Brain pericyte (primary cell): ENCODE measurements around the gene SNX27.
"Not testable (repeated sequence)": the region's sequence is repeated elsewhere in the genome, so short reads cannot be mapped to it uniquely, and the experiment has no call there.

Experiments
- DNase-seq: peaks from one replicate; pipeline ENCODE4 v3.0.0-alpha.2; 2012; ENCODE audit warnings: low read depth, low spot score

The SNX27 gene

DNA sequence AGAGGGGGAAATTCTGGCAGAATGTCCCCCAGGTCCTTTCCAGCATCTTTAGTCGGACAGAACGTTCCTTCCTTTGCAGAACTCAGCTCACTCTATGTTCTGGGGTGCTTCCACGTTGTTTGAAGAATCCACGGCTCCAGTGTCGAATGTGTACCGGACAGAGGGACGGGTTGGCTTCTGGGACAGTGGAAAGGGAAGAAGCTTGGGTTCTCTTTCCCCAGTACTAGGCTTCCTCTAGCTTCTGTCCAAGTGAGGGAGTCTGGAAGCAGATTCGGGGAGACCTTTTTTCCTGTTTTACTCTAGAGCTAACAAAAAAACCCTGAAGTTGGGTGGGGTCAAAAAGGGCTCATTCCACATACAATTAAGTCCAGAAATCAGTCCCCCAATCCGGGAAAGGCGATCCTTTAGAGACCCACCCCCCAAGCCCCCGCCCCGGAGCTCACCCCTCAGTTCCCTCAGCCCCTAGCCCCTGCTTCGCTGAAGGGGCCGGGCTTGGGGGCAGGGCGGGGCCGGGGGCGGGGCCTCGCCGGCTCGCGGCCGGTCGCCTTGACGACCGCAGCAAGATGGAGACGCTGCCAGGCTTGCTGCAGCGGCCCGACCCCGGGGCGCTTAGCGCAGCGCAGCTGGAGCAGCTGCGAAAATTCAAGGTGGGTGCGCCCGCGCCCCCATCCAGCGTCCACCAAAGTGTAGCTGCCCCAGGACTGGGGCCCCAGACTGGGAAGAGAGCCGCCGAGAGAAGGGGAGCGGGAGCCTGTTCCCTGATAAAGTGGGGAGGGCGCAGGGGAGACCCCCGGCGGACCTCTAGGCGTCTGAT, 109.3 kb downstream of the SNX27 start, which contains the start of gene RIIAD1:
TSS of gene RIIAD1 (plus strand) at position 549 of the 814 bp plus-strand sequence. CDS start at position 564, 15 bp downstream.
- DNase-seq, result no peak

DNA sequence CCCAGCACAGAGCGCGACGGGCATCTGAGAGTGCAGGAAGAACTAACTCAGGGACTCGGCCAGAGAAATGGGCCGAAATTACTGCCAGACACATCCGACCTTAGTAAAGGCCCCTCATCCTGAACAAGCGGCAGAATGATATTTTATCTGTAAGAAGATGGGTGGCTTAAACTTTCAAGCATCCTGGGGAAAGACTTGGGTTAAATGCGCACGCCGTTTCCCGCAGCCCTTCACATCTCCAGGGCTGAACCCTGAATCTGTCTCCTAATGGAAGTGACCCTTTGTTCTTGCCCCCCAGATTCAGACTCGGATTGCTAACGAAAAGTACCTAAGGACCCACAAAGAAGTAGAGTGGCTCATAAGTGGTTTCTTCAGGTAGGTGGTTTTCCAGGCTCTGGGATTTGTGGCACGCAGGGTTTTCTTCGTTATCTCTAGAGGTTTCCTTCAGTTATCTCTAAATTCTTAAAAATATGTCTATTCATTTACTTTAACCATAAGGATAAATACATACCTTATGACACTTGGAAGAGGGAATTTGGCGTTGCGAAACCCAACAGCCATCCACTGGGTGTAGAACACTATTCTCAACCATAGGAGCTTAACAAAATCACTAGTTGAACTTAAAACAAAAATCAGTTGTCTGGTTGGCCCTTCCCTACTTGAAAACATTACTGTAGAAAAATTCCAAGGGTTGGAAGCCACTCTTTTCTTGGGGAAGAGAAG, 110.1 kb downstream of the SNX27 start:
- no peak for DNase-seq

DNA sequence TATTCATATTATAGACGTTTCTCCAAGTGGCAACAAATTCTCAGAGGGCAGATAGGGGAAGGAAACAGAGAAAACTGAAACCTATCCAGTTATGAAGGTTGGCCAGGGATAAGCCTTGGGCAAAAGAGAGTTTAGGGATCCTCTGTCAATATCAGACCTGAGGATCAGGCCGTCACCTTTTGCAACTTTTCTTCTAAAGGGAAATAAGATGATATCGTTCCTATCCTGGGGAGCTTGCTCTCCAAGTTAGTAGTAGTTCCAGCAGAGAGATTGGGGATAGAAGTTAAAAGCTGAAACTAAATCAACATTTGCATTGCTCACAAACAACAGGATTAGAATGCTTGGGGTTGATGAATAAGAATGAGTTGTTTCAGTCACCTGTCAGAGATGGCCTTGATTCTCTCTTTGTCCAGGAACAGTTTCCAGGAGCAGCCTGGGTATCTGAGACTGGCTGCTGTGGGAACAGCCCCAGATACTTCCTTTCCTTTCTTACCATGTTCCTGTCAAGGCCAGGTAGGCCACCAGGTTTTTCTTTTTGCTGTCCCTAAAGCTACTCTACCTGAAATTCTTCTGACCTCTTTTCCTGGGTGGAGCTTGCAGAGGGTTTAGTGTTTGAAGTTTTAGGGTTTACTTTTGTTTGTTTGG, 112.0 kb downstream of the SNX27 start:
- no peak for DNase-seq

DNA sequence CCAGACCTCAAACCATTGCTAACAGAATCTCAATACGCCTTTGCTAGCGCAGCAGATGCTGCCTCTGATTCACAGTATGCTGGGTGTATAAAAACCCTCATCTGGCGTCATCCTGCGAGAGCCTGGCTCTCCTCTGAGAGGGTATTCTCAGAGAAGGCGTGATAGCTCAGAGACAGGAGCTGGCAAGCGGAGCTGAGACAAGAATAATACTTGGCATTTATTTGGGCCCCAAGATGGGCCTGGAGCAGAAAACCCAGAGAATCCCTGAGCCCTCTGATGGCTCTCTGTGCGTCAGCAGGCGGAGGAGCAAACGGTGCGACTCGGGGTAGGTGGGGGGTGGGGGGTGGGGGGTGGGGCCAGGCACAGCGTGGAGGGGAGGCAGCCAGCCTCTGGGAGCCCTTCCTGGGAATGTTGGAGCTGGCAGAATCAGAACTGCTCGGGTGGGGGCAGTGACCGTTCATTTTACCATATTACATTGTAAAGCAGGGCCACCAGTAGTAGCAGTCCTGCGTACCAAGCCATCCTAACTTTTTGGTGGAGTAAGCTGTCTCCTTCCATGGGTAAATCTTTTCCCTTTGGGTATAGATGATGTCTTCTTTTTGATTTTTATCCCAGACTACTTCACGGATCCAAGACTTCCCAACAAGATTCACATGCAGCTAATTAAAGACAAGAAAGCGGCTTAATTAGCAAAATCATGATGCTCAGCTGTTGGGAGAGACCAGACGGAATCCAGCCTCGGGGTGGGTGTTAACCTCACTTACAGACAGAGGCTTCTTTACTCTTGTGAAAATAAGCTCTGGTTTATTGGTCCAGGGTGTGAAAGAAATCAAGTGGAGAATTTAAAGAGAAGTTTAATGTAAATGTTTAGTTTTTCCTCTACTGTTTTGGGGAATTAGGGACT, 116.6 kb downstream of the SNX27 start:
- DNase-seq, result no peak

DNA sequence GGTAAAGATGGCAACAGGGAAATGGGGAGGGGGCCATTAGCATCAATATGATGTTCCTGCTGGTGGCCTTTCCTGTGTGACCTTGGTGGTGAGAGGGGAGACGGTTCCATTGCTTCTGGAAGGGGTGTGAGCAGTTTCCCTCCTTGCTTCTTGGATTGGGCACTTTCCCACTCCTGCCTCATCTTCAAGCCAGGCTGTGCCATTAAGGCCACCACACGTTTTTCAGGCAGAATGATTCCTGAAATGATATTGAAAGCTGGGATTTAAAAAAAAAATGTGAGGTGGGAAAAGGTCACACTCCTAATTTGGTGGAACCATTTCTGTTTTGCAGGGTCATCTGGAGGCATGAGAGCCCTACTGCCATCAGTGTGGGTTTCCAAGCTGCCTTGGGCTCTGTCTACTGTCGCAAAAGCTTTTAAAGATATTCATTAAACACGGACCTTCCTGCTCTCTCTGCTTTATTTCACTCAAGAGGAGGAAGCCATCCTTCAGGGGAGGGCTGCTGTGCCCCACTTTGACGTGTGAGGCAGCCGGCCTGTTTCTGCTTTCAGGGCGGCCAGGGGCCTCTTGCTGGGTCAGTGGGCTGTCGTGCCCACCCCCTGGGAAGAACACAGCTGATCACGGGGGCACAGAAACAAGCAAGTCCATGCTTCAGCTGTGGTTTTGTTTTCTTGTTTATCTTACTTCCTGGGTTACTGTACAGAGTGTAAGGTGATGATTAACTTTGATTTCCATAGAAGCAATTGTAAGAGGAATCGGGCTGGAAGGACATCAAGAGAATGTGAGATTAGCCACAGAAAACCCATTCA, 117.5 kb downstream of the SNX27 start:
- DNase-seq, result no peak

DNA sequence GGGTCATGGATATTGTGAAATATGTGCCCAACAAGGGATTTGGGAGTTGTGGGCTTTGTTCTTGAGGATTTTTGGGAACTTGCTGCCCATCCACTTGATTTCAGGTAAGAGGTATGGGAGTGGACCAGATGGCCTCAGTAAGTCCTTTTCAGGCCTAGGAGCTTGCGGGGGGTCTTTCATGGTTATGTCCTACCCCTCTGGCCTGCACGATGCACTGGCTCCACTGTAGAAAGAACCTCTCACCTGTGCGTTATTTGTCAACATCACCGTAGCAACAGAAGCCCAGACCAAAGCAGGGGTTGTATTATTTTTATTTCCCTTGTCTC, 118.1 kb downstream of the SNX27 start:
- DNase-seq, result no peak

DNA sequence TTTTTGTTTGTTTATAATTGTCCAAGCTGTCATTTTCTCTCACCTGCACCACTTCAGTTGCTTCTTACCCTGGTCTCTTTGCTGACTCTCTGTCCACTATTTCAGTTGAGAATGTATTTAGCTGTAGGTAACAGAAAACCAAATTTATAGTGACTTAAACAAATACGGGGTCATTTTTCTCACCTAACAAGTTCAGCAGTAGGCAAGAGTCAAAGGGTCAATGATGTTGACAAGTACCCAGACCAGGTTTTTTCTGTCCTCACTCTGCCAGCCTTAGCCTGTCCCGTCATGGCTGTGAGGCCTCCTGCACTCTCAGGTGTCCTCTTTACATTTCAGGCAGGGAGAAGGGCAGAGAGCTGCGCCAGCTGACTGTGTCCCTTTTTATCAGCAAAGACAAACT, 121.3 kb downstream of the SNX27 start:
- DNase-seq, result no peak

DNA sequence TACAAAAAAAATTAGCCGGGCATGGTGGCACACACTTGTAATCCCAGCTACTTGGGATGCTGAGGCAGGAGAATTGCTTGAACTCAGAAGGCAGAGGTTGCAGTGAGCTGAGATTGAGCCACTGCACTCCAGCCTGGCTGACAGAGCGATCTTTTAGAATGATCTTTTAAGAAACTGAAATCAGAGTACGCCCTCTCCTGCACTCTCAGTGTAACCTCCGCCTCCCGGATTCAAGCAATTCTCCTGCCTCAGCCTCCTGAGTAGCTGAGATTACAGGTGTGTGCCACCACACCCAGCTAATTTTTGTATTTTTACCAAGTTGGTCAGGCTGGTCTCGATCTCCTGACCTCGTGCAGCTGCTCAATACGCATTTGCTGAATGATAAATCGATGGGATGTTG, 122.1 kb downstream of the SNX27 start:
- not testable (repeated sequence) for DNase-seq

DNA sequence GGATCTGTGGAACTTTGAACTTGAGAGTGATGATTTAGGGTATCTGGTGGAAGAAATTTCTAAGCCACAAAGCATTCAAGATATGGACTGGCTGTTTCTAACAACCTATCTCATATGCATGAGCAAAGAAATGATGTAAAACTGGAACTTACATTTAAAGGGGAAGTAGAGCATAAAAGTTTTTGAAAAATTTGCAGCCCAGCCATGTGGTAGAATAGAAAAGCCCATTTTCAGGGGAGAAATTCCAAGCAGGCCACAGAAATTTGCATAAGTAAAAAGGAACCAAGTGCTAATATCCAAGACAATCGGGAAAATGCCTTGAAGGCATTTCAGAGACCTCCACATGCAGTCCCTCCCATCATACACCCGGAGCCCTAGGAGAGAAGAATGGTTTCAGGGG, 125.2 kb downstream of the SNX27 start:
- no peak for DNase-seq

DNA sequence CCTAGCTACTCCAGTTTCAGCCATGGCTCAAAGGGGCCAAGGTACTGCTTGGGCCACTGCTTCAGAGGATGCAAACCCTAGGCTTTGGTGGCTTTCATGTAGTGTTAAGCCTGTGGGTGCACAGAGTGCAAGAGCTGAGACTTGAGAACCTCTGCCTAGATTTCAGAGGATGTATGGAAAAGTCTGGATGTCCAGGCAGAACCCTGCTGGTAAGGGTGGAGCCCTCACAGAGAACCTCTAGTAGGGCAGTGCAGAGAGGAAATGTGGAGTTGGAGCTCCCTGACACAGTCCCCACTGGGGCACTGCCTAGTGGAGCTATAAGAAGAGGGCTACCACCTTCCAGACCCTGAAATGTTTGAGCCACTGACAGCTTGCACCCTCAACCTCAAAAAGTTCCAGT, 125.6 kb downstream of the SNX27 start:
- no peak for DNase-seq

DNA sequence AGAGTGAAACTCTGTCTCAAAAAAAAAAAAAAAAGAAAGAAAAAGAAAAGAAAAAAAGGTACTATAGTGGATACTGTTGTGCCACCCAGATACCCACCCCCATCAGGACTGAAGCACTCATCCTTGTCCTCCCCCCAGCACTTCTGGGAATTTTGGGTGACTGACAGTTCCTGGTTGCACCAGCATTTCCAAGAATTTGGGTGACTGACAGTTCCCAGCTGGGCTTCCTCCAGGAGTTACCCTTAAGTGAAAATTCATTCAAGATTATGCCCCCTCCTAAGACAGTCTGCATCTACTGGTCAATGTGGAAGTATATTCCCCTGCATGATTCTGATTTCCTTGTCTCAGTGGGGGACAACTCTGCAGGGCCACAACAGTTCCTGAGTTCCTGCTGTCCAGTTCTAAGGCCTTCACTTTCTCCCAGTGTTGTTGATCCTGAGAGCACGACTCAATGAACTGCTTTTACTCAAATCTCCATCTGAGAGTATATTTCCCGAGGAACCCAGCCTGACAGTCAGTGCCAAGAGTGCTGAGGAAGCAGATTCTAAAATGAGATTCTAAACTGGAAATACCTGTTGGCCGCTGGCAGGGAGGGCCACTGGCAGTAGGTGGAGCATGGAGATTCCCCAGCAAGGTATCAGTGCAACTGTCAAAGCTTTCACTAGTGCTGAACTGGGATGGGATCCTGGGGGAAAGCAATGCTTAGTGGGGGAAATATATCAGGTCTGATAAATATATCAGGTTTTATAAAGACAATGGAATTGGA, 127.9 kb downstream of the SNX27 start:
- DNase-seq, result no peak

DNA sequence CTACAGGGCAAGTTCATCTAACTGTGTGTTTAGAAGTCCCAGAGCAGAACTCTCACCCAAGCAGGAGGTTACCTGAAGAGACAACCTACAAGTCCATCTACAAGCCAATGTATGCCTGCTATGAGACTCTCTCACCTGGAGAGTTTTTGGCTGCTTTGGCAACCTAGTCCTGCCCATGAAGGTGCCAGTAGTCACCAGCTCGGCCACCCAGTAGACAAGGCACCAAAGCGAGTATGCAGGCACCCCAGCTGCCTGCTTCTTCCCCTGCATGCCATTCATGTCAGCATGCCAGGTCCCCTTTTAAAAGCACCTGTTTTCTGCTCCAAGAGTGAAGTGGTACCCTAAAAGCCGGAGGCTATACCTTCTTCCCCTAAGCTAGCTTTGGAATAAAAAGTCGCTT, 129.7 kb downstream of the SNX27 start:
- DNase-seq, result no peak
